Ectodermal cell (in vitro differentiated cells): Measurements from ENCODE around the gene CDH26.

Source experiments
- H3K27ac ChIP-seq: 2 replicates; pipeline ENCODE4 v1.7.0; 2013; ENCODE audit warnings: mild to moderate bottlenecking, low read depth, low read length; ENCODE audit not compliant: insufficient read depth, poor library complexity, severe bottlenecking
- H3K27me3 ChIP-seq: 2 replicates; pipeline ENCODE4 v1.7.0; 2013; ENCODE audit warnings: mild to moderate bottlenecking, low read length; ENCODE audit not compliant: insufficient read depth, control insufficient read depth, poor library complexity, severe bottlenecking
- H3K36me3 ChIP-seq: one replicate; pipeline ENCODE4 v1.7.0; 2013; ENCODE audit warnings: low read length; ENCODE audit not compliant: control insufficient read depth, insufficient read depth
- H3K4me1 ChIP-seq: one replicate; pipeline ENCODE4 v1.7.0; 2013; ENCODE audit warnings: low read length; ENCODE audit not compliant: control insufficient read depth, insufficient read depth
- H3K4me3 ChIP-seq: 2 replicates; pipeline ENCODE4 v1.7.0; 2013; ENCODE audit warnings: low read depth, low read length, control low read depth; ENCODE audit not compliant: insufficient read depth
- H3K9me3 ChIP-seq: 2 replicates; pipeline ENCODE4 v1.7.0; 2013; ENCODE audit warnings: mild to moderate bottlenecking, low read length, moderate library complexity; ENCODE audit not compliant: control insufficient read depth
- WGBS, 2 experiments: methylation state at CpG; one replicate each; pipeline ENCODE4 v1.1.7; 2013; ENCODE audit warnings: missing lambda C conversion rate in 2 of 2; 5-methylcytosine and 5-hydroxymethylcytosine counted together

Gene CDH26

DNA sequence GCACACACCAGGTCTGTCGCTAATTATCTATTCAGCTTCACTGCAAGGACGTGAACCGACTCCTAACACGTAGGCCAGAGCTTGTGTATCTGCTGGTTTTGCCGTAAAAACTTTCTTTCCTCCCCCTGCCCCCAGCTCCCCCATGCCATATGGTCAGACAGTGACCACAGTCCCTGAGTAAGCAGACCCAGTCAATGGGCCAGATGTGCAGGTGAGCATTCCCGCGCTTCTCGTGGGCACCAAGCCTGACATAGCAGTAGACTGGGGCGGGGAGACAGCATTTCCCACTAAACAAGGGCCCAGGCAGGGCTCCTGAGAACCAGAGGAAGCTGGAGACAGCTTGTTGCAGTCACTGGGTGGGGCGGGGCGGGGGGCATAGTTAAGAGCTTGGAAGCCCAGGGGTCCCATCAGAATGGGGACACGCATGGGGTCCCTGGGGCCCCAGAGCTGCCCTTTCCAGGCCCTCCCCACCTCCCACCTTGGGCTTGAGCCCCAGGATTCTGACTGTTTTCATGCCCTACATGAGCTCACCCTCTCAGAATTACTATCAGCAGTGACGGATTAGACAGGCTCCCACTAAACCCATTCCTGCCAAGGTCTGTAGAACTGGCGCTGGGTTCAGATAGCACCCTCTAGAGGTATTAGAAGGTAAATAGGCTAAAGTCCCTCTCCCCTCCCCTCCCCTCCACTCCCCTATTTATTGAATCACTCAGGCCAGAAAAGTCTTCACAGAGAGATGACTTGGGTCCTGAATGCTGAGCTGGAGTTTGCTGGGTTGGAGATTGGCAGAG lies 51.8 kb downstream of the CDH26 start:
- Histone ChIP-seq H3K4me3 (no peak overlapping the region), H3K27me3 (no peaks in the 10 kb centered on the region), H3K36me3 (no peaks in the 10 kb centered on the region), H3K4me1 (no peaks in the 10 kb centered on the region), H3K27ac (no peak overlapping the region), H3K9me3 (no peaks in the 10 kb centered on the region)
- 86 to 87% methylated on average over 14 of the region's 14 CpGs for WGBS, 2 experiments

DNA sequence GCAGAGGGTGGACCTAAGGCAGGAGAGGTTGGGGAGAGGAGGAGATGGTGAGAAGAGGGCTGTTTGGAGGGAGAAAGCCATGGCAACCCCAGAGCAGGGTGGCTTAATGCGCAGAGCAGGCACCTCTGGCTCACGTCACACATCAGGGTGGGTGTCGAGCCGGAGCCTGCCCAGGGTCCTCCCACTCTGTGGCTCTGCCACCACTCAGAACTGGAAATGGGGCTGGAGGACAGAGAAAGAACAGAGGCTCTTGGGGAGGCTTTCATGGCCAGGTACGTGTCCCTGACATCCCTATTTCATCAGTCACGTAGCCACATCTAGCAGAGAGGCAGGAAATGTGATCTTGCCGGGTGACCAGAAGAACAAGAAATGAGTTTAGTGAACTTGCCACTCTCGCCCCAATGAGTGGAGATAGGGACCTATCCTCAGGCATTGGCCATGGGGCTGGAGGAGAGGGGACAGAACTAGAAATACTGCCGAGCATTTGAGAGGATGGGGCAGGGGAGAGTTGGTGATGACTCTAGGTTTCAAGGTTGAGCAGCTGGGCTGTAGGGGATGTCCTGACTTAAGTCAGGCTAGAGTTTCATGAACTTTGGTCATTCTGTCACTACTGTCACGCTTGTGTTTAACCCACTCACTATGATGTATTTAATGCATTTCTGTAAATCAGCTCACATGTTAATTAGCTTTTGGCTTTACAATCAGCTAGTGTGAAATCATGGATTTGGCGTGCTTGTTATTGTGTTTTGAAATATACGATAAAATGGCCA lies 52.7 kb downstream of the CDH26 start:
- H3K9me3 ChIP-seq, result no peaks in the 10 kb centered on the region

DNA sequence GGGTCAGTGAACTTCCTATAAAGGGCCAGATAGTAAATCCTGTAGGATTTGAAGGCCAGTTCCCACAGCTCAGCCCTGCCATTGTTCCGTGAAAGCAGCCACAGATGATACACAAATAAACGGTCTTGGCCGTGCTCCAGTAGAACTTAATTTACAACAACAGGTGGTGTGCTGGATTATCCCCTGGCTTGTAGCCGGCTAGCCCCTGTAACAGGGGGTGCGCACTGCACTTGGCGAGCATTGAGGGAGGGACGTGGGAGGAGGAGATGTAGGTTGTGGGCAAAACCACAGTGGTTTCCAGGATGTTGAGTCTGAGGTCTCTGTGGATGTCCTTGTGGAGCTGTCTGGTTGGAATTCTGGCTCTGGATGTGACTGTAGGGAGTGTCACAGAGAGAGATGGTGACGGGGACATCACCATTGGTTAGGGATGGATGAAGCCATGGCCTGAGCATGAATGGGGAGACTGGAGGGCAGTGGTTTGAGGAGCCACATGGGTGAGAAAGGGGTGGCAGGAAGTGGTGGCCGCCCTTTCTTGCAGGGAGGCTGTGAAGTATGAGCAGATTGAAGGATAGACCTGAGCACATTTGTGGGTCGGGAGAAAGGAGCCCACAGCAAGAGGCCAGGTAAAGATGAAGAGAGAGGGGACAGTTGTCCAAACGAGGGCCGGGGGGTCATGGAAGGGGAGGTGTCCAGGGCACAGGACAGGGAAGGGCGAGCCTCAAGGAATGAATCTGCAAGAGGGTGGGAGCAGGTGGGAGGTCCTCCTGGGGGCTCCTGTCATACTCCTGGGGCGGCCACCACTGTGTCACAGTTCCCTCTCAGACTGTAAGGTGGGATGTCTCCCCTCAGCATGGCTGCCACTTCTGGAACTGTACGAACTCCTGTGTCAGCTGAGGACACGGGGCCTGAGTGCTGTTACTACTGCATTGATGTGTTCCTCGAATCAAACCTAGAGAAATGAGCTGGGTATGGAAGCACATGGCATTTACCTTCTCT lies 53.6 kb downstream of the CDH26 start:
- Histone ChIP-seq H3K27me3 (no peaks in the 10 kb centered on the region), H3K9me3 (no peaks in the 10 kb centered on the region), H3K36me3 (no peaks in the 10 kb centered on the region), H3K27ac (no peak overlapping the region), H3K4me1 (no peaks in the 10 kb centered on the region), H3K4me3 (no peak overlapping the region)
- WGBS, 2 experiments, result 88% methylated on average over 17 of the region's 17 CpGs

More for the DNA sequence above, 52.7 kb downstream of the CDH26 start:
- WGBS, 2 experiments, result 93 to 94% methylated on average over 11 to 12 of the region's 12 CpGs
- Histone ChIP-seq H3K4me1 (no peaks in the 10 kb centered on the region), H3K27me3 (no peaks in the 10 kb centered on the region), H3K4me3 (no peak overlapping the region), H3K36me3 (no peaks in the 10 kb centered on the region), H3K27ac (no peak overlapping the region)

DNA sequence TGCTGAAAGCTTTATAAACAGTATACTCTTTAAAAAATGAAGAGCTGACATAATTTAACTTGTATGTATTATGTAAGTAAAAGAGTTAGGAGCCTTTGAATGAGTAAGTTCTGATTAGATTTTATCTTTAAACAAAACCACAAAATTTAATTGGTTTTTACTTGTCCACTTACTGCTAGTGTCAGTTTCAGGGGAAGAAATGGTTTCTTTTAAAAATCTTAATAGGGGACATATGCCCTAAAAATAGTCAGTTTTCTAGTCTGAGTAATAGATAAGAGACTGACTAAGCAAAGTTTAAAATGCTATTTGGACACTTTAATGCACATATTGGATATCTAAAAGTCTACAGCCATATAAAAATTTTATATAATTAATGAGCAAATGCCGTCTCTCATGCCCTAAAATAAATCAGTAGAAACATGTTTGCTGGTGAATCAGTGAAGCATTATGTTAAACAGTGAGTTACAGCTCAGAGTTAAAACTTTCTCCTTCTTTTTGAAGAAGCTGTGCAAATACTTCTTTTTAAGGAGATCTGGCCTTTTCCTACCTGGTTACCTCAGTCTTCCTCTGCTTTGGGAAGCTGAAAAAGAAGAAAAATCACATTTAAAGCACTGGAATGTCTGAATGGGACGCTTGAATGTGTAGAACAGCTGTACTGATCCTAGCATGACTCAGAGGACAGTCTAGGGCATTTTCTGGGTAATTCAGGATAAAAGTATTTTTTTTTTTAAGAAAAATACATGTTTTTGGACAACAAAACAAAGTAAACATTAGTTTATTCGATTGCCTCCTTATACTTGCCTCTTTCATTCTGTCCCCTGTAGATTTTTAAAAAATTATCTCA lies 55.3 kb downstream of the CDH26 start:
- Histone ChIP-seq H3K27ac (no peak overlapping the region), H3K4me3 (no peak overlapping the region), H3K4me1 (no peaks in the 10 kb centered on the region), H3K9me3 (no peaks in the 10 kb centered on the region), H3K36me3 (no peaks in the 10 kb centered on the region), H3K27me3 (no peaks in the 10 kb centered on the region)
- WGBS, 2 experiments, result 82 to 90% methylated on average over 1 to 3 of the region's 3 CpGs

DNA sequence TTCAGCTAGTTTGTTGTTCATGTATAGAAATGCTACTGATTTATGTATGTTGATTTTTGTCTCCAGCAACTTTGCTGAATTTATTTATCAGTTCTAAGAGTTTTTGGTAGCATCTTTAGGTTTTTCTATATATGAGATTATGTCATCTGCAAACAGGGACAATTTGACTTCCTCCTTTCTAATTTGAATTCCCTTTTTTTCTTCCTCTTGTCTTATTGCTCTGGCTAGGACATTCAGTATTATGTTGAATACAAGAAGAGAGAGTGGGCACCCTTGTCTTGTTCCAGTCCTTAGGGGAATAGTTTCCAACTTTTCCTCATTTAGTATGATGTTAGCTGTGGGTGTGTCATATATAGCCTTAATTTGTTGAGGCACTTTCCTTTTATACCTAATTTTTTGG lies 58.2 kb downstream of the CDH26 start:
- Histone ChIP-seq H3K27me3 (no peaks in the 10 kb centered on the region), H3K27ac (no peak overlapping the region), H3K9me3 (no peaks in the 10 kb centered on the region), H3K36me3 (no peaks in the 10 kb centered on the region), H3K4me3 (no peak overlapping the region), H3K4me1 (no peaks in the 10 kb centered on the region)

DNA sequence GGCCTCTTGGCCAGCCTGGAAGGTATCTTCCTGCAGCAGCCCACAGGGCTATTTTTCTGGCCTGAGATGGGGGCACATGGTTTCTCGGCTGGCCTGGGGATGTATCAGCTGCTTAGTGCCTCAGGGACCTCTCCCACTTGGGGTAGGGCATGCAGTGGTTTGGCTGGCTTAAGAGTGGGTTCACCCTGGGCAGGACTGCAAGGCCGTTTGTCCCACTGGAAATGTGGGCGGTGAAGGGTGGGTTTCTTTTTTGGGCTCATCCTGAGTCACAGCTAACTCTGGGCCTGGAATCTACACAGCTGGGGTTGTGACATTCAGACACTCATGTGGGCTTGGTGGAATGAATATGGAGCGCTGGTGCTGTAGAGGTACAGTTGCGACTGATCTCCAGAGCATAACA lies 62.0 kb downstream of the CDH26 start:
- Histone ChIP-seq H3K9me3 (no peaks in the 10 kb centered on the region), H3K36me3 (no peaks in the 10 kb centered on the region), H3K4me1 (no peaks in the 10 kb centered on the region), H3K4me3 (no peak overlapping the region), H3K27me3 (no peaks in the 10 kb centered on the region), H3K27ac (no peak overlapping the region)
- WGBS, 2 experiments, result 92 to 94% methylated on average over 5 of the region's 5 CpGs

DNA sequence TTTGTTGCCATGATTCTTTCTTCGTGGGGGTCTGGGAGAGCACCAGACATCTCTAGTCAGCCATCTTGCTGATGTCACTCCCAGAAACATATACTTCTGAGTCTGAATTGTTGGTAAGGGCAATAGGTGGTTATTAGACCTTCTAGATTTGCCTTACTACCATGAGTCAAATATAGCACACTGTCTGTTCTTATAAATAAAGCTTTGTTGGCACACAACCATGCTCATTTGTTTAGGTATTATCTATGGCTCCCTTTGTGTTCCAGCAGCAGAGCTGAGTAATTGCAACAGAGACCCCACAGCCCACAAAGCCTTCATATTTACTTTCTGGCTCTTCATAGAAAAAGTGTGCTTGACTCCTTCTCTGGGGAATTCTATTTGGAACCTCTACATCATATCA lies 62.9 kb downstream of the CDH26 start:
- WGBS, 2 experiments, result 83 to 86% methylated on average over 1 of the region's 1 CpG
- Histone ChIP-seq H3K4me3 (no peak overlapping the region), H3K4me1 (no peaks in the 10 kb centered on the region), H3K27ac (no peak overlapping the region), H3K36me3 (no peaks in the 10 kb centered on the region), H3K9me3 (no peaks in the 10 kb centered on the region), H3K27me3 (no peaks in the 10 kb centered on the region)

DNA sequence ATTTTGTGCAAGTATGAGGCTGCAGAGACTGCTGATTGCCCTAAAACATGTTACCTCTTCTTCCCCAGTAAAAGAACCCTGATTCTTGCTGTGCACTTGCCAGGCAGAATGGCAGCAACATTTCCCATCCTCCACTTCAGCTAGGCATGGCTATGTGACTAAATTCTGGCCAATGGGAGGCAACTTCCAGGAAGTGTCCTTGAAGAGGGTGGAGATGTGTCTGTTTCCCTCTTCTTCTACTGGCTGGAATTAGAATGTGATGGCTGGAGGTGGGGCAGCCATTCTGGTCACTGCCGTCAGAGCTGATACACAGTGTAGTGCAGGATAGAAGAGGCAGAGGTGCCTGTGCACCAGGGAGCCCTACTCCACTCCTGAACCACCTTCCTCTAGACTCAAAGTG lies 64.6 kb downstream of the CDH26 start:
- Histone ChIP-seq H3K36me3 (no peaks in the 10 kb centered on the region), H3K27me3 (no peaks in the 10 kb centered on the region), H3K4me3 (no peak overlapping the region), H3K4me1 (no peaks in the 10 kb centered on the region), H3K27ac (no peak overlapping the region), H3K9me3 (no peaks in the 10 kb centered on the region)
- 88 to 100% methylated on average over 1 of the region's 1 CpG for WGBS, 2 experiments

DNA sequence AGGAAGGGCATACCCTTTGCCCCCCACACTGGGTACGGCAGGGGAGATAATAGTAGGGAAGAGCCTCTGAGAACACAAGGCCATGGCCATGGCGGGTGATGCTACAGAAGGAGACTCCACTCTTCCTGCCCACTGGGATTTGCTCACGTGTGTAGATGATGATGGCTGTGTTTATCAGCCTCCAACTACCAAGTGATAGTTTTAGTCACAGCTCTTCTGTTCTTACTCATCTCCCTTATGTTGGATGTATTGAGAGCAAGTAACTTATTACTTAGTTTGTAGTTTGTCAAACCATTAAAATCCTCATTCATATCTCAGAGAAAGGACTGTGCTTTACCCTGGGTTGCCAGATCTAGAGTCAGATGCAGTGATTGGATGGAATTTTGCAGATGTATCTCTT lies 66.0 kb downstream of the CDH26 start:
- H3K9me3 ChIP-seq, result no peaks in the 10 kb centered on the region
- WGBS, 2 experiments, result 0 to 59% methylated on average over 1 to 3 of the region's 3 CpGs
- no peak overlapping the region for H3K27ac ChIP-seq
- H3K27me3 ChIP-seq, result no peaks in the 10 kb centered on the region
- H3K36me3 ChIP-seq, result no peaks in the 10 kb centered on the region
- no peak overlapping the region for H3K4me3 ChIP-seq
- H3K4me1 ChIP-seq, result no peaks in the 10 kb centered on the region
